Measurements from ENCODE around the gene MAD1L1. TPM values are rescaled to one million over a fixed set of nuclear protein-coding genes. Genes with fewer than 3 reads are reported as not detected.

Gene MAD1L1
- total RNA-seq, 2 donors from 2014 or later: 59.1 to 61.4 TPM

- WGBS, 2 experiments (ENCODE audit: insufficient coverage in 1 of 2, insufficient read length in 1 of 2): 95 to 96% methylated on average over 9 to 20 of the region's 20 CpGs
Measured at GRCh38 chr7:1928645-1929348, 303.9 kb downstream of the MAD1L1 start.

GRCh38 chr7:1927937-1928644 lies 304.7 kb downstream of the MAD1L1 start:
- no peak overlapping the region for H3K27ac ChIP-seq (ENCODE audit: low read depth, low read length)
- Mint-ChIP-seq H3K4me1 (no peaks in the 10 kb centered on the region), H3K9me3 (peaks cover 9% of the 10 kb centered on the region), H3K36me3 (ENCODE audit: low read depth) (peaks cover 25% of the 10 kb centered on the region), H3K27ac (peak overlapping the region; percentile 60), H3K27me3 (ENCODE audit: insufficient read depth) (no peaks in the 10 kb centered on the region), H3K4me3 (no peak overlapping the region)
- no peaks in the 10 kb centered on the region for H3K36me3 ChIP-seq (ENCODE audit: control insufficient read depth, insufficient read depth, low read length)
- no peaks in the 10 kb centered on the region for H3K27me3 ChIP-seq (ENCODE audit: control insufficient read depth, insufficient read depth, low read length, poor library complexity, severe bottlenecking)
- H3K4me1 ChIP-seq (ENCODE audit: control insufficient read depth, insufficient read depth, low read length): no peaks in the 10 kb centered on the region
- WGBS, 2 experiments (ENCODE audit: insufficient coverage in 1 of 2, insufficient read length in 1 of 2): 91 to 93% methylated on average over 19 to 35 of the region's 35 CpGs
- no peak overlapping the region for H3K9ac ChIP-seq (ENCODE audit: extremely low read depth, low read length, poor library complexity, severe bottlenecking)
- no peak overlapping the region for H3K4me3 ChIP-seq (ENCODE audit: low read length)
- H3K9me3 ChIP-seq (ENCODE audit: control insufficient read depth, low read length): no peaks in the 10 kb centered on the region
- TF ChIP-seq CTCF (conservative IDR thresholded peaks at IDR 0.05): no peak
- DNase-seq: no peak

More at GRCh38 chr7:1928645-1929348, 303.9 kb downstream of the MAD1L1 start:
- Histone ChIP-seq H3K27me3 (ENCODE audit: control insufficient read depth, insufficient read depth, low read length, poor library complexity, severe bottlenecking) (no peaks in the 10 kb centered on the region), H3K9ac (ENCODE audit: extremely low read depth, low read length, poor library complexity, severe bottlenecking) (no peak overlapping the region), H3K9me3 (ENCODE audit: control insufficient read depth, low read length) (no peaks in the 10 kb centered on the region), H3K27ac (ENCODE audit: low read depth, low read length) (no peak overlapping the region), H3K36me3 (ENCODE audit: control insufficient read depth, insufficient read depth, low read length) (no peaks in the 10 kb centered on the region), H3K4me3 (ENCODE audit: low read length) (no peak overlapping the region), H3K4me1 (ENCODE audit: control insufficient read depth, insufficient read depth, low read length) (peaks cover 2% of the 10 kb centered on the region)
- no peak overlapping the region for H3K4me3 Mint-ChIP-seq
- H3K9me3 Mint-ChIP-seq: peaks cover 9% of the 10 kb centered on the region
- peaks cover 27% of the 10 kb centered on the region for H3K36me3 Mint-ChIP-seq (ENCODE audit: low read depth)
- H3K27me3 Mint-ChIP-seq (ENCODE audit: insufficient read depth): no peaks in the 10 kb centered on the region
- H3K27ac Mint-ChIP-seq: no peak overlapping the region
- no peak for TF ChIP-seq CTCF (conservative IDR thresholded peaks at IDR 0.05)
- H3K4me1 Mint-ChIP-seq: no peaks in the 10 kb centered on the region
- DNase-seq: no peak

GRCh38 chr7:1926908-1927306 lies 305.8 kb downstream of the MAD1L1 start:
- Histone ChIP-seq H3K27me3 (ENCODE audit: control insufficient read depth, insufficient read depth, low read length, poor library complexity, severe bottlenecking) (no peaks in the 10 kb centered on the region), H3K27ac (ENCODE audit: low read depth, low read length) (no peak overlapping the region), H3K36me3 (ENCODE audit: control insufficient read depth, insufficient read depth, low read length) (no peaks in the 10 kb centered on the region), H3K4me3 (ENCODE audit: low read length) (no peak overlapping the region), H3K9ac (ENCODE audit: extremely low read depth, low read length, poor library complexity, severe bottlenecking) (no peak overlapping the region), H3K9me3 (ENCODE audit: control insufficient read depth, low read length) (no peaks in the 10 kb centered on the region), H3K4me1 (ENCODE audit: control insufficient read depth, insufficient read depth, low read length) (no peaks in the 10 kb centered on the region)
- H3K4me3 Mint-ChIP-seq: no peak overlapping the region
- peaks cover 9% of the 10 kb centered on the region for H3K9me3 Mint-ChIP-seq
- no peak for TF ChIP-seq CTCF (conservative IDR thresholded peaks at IDR 0.05)
- H3K4me1 Mint-ChIP-seq: no peaks in the 10 kb centered on the region
- H3K36me3 Mint-ChIP-seq (ENCODE audit: low read depth): peaks cover 13% of the 10 kb centered on the region
- H3K27ac Mint-ChIP-seq: no peak overlapping the region
- no peaks in the 10 kb centered on the region for H3K27me3 Mint-ChIP-seq (ENCODE audit: insufficient read depth)
- no peak for DNase-seq
- 77 to 85% methylated on average over 3 to 5 of the region's 5 CpGs for WGBS, 2 experiments (ENCODE audit: insufficient coverage in 1 of 2, insufficient read length in 1 of 2)

Data from endodermal cell (in vitro differentiated cells).